Breast epithelium (tissue), 4 donors: ENCODE data around the gene ATL1. TPM values are rescaled to one million over a fixed set of nuclear protein-coding genes. Genes with fewer than 3 reads are reported as not detected.

Experiments
- DNase-seq, 2 donors: peaks; one replicate each; pipeline ENCODE4 v3.0.0-alpha.2; 2019; ENCODE audit warnings: low spot score in 2 of 2
- H3K27ac ChIP-seq, 2 donors: fragments of 200-600 bp; sonication (generic) in 1 of 2; one replicate each; pipeline ENCODE4 v1.5.1; 2016 to 2019; ENCODE audit warnings: mild to moderate bottlenecking in 1 of 2
- H3K27me3 ChIP-seq, 2 donors: fragments of 200-600 bp; sonication (generic) in 1 of 2; one replicate each; pipeline versions ENCODE4 v1.5.1 to v1.6.0; 2017 to 2019; ENCODE audit warnings: control low read depth in 1 of 2, mild to moderate bottlenecking in 1 of 2
- H3K36me3 ChIP-seq: fragments of 200-600 bp; one replicate; pipeline ENCODE4 v1.5.1; 2019
- H3K4me1 ChIP-seq, 2 donors: fragments of 200-600 bp; sonication (generic); one replicate each; pipeline ENCODE4 v1.5.1; 2016 to 2019; ENCODE audit warnings: control low read depth in 1 of 2
- H3K4me3 ChIP-seq, 3 donors: fragments of 200-600 bp; sonication (generic); 1 replicate in 2 of 3; 2 replicates in 1 of 3; pipeline ENCODE4 v1.5.1; 2016 to 2019; ENCODE audit warnings: mild to moderate bottlenecking in 3 of 3, moderate library complexity in 2 of 3
- H3K9me3 ChIP-seq, 2 donors: fragments of 200-600 bp; sonication (generic) in 1 of 2; one replicate each; pipeline ENCODE4 v1.5.1; 2016 to 2019; ENCODE audit warnings: control low read depth in 1 of 2
- POLR2A ChIP-seq: fragments of 450-650 bp; IDR thresholded peaks from one replicate; pipeline ENCODE4 v1.6.1; 2016; ENCODE audit warnings: antibody characterized with exemption, mild to moderate bottlenecking, moderate library complexity
- POLR2AphosphoS5 ChIP-seq, 3 donors: sonication (generic); formaldehyde crosslinking; IDR thresholded peaks; one replicate each; pipeline ENCODE4 v1.6.1; 2017; ENCODE audit warnings: antibody characterized with exemption in 3 of 3
- intact Hi-C: fragments of 100-400 bp; cut with DNase I; formaldehyde crosslinking; loops from one replicate; pipeline ENCODE4 v1.15.1; 2023; ENCODE audit warnings: low total_unique reads
- total RNA-seq, 3 donors: library from RNA; depleted of rRNA; stranded (reverse); fragments of >200 nt; gene quantifications; one replicate each; pipeline ENCODE4 v1.1.0, GENCODE V29; 2016
- TF ChIP-seq, protein P1 (sequence below), 3 donors: fragments of 450-650 bp; IDR thresholded peaks; one replicate each; pipeline ENCODE4 v1.5.1; 2016 to 2017; ENCODE audit warnings: antibody characterized with exemption in 3 of 3, mild to moderate bottlenecking in 3 of 3, moderate library complexity in 3 of 3

Gene ATL1
- total RNA-seq, 3 donors from 2014 or later: 10.4 to 23.7 (median 22.0) TPM

- TF ChIP-seq, protein P1, sequence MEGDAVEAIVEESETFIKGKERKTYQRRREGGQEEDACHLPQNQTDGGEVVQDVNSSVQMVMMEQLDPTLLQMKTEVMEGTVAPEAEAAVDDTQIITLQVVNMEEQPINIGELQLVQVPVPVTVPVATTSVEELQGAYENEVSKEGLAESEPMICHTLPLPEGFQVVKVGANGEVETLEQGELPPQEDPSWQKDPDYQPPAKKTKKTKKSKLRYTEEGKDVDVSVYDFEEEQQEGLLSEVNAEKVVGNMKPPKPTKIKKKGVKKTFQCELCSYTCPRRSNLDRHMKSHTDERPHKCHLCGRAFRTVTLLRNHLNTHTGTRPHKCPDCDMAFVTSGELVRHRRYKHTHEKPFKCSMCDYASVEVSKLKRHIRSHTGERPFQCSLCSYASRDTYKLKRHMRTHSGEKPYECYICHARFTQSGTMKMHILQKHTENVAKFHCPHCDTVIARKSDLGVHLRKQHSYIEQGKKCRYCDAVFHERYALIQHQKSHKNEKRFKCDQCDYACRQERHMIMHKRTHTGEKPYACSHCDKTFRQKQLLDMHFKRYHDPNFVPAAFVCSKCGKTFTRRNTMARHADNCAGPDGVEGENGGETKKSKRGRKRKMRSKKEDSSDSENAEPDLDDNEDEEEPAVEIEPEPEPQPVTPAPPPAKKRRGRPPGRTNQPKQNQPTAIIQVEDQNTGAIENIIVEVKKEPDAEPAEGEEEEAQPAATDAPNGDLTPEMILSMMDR (IDR thresholded peaks at IDR 0.05): no peak
- TF ChIP-seq POLR2A (no peak), POLR2AphosphoS5 (IDR thresholded peaks at IDR 0.05) (no peak)
- no peak for DNase-seq
- no peak overlapping the region for H3K27ac ChIP-seq
- H3K4me1 ChIP-seq: no peaks in the 10 kb centered on the region
- intact Hi-C loops: no loop called here
- no peak overlapping the region for H3K4me3 ChIP-seq
- H3K27me3 ChIP-seq: no peaks in the 10 kb centered on the region
- H3K9me3 ChIP-seq: no peaks in the 10 kb centered on the region
- H3K36me3 ChIP-seq: no peaks in the 10 kb centered on the region
These were observed 18.0 kb downstream of the ATL1 start for GRCh38 chr14:50577982-50578381.

DNA sequence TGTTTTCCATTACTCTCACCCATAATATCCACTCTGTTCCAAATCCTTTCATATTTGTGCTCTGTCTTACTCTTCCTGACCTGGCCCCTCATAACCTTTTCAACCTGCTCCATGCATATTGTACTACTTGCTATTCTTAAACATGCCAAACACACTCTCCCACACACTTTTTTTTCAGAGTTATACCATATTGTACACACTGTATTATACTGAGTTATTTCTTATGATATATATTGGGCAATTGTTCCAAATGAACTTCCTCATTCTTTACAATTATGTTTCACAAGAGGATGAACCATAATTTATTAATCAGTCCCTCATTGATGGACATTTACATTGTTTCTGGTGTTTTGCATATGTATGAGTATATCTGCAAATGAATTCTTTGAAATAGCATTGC lies 18.5 kb downstream of the ATL1 start:
- TF ChIP-seq, protein P1 (IDR thresholded peaks at IDR 0.05): no peak
- no peak overlapping the region for H3K4me3 ChIP-seq
- no peak for DNase-seq
- intact Hi-C loops: no loop called here
- H3K4me1 ChIP-seq: no peaks in the 10 kb centered on the region
- no peaks in the 10 kb centered on the region for H3K9me3 ChIP-seq
- H3K27me3 ChIP-seq: no peaks in the 10 kb centered on the region
- H3K36me3 ChIP-seq: no peaks in the 10 kb centered on the region
- no peak overlapping the region for H3K27ac ChIP-seq

GRCh38 chr14:50590464-50590863 lies 30.5 kb downstream of the ATL1 start:
- Histone ChIP-seq H3K4me1 (no peaks in the 10 kb centered on the region), H3K9me3 (no peaks in the 10 kb centered on the region), H3K27ac (no peak overlapping the region), H3K4me3 (no peak overlapping the region), H3K36me3 (no peaks in the 10 kb centered on the region), H3K27me3 (no peaks in the 10 kb centered on the region)
- DNase-seq: no peak
- TF ChIP-seq POLR2A: no peak
- TF ChIP-seq, protein P1 (IDR thresholded peaks at IDR 0.05): no peak
- no peak for TF ChIP-seq POLR2AphosphoS5 (IDR thresholded peaks at IDR 0.05)
- intact Hi-C loops: no loop called here

DNA sequence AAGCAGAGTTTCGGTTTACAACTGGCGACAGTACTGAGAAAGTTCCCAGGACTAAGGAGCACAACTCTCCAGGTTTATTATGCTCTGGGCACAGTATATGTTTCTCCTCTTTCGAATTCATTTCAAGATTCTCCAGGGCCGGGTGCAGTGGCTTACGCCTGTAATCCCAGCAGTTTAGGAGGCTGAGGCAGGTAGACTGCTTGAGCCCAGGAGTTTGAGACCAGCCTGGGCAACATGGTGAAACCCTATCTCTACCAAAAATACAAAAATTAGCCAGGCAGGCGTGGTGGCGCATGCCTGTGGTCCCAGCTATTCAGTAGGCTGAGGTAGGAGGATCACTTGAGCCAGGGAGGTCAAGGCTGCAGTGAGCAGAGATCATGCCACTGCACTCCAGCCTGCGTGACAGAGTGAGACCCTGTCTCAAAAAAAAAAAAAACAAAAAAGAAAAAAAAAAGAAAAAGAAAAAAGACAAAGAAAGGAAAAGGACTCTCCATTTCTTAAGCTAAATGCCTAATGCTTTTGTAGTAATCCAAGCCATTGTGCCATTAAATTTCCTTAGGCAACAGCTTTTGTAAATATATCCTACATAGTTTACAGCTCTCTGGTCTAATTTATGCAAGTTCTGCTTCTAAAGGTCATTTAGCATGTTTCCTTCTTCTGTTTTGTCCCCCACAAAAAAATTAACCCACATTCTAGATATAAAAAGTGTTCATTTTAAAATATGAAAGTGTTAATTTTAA lies 34.8 kb downstream of the ATL1 start:
- TF ChIP-seq POLR2AphosphoS5 (IDR thresholded peaks at IDR 0.05): no peak
- TF ChIP-seq POLR2A: no peak
- TF ChIP-seq, protein P1 (IDR thresholded peaks at IDR 0.05): no peak
- Histone ChIP-seq H3K36me3 (no peaks in the 10 kb centered on the region), H3K27me3 (no peaks in the 10 kb centered on the region), H3K4me1 (no peaks in the 10 kb centered on the region), H3K4me3 (no peak overlapping the region), H3K9me3 (no peaks in the 10 kb centered on the region), H3K27ac (no peak overlapping the region)
- intact Hi-C loops: no loop called here
- DNase-seq: no peak

DNA sequence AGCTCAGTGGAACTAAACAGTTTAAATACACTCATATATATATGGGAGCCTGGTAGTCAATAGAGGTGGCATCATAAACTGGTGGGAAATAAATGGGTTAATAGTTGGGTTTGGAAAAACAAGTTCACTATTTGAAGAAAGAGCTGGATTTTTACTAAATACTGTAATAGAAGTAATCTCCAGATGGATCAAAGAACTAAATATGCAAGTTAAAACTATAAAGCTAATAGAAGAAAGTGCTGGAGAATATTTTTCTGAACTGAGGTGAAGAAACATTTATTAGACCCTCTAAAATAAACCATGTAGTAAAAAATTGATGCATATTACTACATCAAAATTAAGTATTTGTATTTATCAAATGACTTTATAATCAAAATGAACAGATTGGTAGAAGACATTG lies 38.8 kb downstream of the ATL1 start:
- Histone ChIP-seq H3K4me3 (no peak overlapping the region), H3K27me3 (no peaks in the 10 kb centered on the region), H3K9me3 (no peaks in the 10 kb centered on the region), H3K27ac (no peak overlapping the region), H3K36me3 (no peaks in the 10 kb centered on the region), H3K4me1 (no peaks in the 10 kb centered on the region)
- intact Hi-C loops: no loop called here
- TF ChIP-seq, protein P1 (IDR thresholded peaks at IDR 0.05): no peak
- TF ChIP-seq POLR2AphosphoS5 (IDR thresholded peaks at IDR 0.05): no peak
- TF ChIP-seq POLR2A: no peak
- DNase-seq: no peak
